GM12872 (cell line): ENCODE measurements around the gene PAPOLB.

ENCODE experiments used
- TF ChIP-seq, protein P1 (sequence below): IDR thresholded peaks from 3 replicates; pipeline ENCODE4 v1.5.1; 2011; ENCODE audit warnings: low read depth, mild to moderate bottlenecking, low read length, moderate library complexity; ENCODE audit not compliant: insufficient read depth

The PAPOLB gene

DNA sequence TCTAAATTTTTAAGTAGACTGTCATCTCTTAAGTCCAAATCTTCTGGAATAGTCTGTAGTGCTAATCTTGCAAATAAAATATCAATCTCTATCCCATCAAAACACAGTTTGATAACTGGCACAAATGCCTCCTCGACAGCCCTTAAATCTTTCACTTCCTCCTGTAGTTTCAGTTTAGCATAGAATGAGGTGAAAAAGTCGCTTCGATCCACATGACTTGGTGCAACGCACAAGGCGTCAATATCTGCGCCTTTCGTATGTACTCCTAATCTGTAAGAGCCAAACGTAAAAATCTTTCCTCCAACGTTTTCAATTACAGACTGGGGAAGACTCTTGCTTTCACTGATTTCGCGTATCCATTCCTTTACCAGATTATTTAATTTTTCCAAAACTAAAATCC is 603 bp downstream of the PAPOLB start:
- TF ChIP-seq, protein P1, sequence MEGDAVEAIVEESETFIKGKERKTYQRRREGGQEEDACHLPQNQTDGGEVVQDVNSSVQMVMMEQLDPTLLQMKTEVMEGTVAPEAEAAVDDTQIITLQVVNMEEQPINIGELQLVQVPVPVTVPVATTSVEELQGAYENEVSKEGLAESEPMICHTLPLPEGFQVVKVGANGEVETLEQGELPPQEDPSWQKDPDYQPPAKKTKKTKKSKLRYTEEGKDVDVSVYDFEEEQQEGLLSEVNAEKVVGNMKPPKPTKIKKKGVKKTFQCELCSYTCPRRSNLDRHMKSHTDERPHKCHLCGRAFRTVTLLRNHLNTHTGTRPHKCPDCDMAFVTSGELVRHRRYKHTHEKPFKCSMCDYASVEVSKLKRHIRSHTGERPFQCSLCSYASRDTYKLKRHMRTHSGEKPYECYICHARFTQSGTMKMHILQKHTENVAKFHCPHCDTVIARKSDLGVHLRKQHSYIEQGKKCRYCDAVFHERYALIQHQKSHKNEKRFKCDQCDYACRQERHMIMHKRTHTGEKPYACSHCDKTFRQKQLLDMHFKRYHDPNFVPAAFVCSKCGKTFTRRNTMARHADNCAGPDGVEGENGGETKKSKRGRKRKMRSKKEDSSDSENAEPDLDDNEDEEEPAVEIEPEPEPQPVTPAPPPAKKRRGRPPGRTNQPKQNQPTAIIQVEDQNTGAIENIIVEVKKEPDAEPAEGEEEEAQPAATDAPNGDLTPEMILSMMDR = no peak

DNA sequence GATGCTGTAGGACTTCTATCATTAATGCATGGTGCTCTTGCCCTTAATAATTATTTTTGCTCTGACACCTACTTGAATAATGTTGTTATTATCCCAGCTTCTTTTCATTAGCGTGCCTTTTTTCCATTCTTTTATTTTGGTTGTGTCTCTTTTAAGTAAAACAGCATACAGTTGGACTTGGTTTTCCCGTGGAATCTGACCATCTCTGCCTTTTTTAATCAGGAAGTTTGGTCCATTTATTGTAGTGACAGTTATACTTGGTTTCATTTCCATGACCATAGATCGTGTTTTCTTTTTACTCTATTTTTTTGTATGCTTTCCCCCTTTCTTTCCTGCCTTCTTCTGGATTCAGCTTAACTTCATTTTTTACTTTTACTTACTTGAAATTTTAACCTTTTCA is 4.6 kb downstream of the PAPOLB start:
- TF ChIP-seq, protein P1 = no peak

DNA sequence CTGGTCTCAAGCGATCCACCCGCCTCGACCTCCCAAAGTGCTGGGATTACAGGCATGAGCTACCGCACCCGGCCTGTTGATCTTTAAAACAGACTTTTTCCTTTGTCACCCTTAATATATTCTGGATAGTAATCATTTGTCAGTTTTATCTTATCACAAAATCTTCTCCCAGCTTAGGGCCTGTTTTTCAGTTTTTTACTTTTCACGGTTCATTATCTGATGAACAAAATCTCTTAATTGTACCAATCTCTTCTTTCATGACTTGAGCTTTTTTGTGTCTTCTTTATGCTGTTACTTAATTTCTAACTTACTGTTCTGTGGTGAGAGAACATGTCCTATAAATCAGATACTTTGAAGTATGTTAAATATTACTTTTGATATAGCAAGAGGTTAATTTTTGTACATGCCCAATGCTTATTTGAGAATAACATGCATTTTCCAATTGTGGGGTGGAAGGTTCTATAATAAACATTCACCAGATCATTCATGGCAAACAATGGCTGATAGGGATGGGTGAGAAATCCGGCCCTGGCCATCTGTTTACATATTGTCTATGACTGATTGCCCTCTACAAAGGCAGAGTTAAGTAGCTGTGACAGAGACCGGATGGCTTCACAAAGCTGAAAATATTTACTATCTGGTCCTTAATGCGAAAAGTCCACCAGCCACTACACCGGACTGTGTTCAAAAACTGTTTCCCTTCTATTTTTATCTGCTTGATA is 5.3 kb downstream of the PAPOLB start:
- TF ChIP-seq, protein P1 = no peak

DNA sequence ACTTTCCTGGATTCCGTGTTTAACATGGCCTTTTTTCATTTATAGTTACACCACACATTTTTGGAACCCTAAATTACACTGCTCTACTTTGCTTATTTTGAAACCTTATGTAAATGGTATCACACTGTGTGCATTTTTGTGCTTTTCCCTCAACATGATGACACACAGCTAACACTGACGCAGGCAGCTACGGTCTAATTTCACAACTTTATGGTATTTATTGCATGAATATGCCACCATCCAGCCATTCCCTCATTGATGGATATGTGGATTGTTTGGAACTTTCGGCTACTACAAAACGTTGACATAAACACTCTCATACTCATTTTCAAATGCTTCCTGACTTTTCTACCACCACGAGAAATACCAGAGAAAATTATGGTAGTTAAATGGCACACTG is 6.9 kb downstream of the PAPOLB start:
- TF ChIP-seq, protein P1 = no peak

DNA sequence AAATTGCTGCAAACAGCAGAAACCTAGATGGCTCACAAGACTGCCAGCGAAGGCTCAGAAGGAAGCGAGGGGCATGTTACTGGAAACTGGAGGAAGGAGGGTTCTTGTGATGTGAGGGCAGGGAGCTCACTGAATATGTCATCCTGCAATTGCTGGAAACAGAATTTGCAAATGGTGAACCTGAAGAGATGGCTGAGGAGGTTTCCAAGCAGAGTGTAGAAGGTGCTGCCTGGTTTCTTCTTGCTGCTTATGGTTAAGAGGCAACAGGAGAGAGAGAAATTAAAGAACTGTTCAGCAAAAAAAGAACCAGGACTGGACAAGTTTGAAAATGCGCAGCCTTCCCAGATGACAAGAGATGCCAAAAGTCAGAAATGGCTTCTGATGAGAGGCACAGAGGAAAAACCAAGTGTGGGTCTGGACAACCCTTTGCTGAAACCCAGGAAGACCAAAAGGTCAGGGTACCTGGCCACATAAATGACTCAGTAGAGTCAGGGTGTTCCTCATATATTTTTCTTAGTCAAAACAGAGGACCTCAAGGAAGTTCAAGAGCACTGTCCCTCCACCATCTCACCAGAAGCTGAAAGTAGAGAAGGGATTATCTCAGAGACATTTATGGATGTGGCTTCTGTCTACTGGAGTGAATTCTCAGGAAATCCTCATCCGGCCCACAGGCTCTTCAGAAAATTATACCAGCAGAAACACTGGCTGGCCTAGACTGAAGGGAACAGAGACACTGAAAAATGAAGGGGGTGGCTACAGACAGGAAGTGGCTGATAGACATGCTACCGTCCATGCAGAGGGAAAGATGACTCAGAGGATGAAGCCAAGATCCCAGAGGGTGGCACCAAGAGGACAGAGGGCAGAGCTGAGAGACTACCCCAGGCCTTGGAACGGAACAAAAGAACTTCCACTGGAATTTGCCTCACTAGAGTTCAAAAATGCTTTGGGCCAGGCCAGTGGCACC is 10.1 kb downstream of the PAPOLB start:
- TF ChIP-seq, protein P1 = no peak

DNA sequence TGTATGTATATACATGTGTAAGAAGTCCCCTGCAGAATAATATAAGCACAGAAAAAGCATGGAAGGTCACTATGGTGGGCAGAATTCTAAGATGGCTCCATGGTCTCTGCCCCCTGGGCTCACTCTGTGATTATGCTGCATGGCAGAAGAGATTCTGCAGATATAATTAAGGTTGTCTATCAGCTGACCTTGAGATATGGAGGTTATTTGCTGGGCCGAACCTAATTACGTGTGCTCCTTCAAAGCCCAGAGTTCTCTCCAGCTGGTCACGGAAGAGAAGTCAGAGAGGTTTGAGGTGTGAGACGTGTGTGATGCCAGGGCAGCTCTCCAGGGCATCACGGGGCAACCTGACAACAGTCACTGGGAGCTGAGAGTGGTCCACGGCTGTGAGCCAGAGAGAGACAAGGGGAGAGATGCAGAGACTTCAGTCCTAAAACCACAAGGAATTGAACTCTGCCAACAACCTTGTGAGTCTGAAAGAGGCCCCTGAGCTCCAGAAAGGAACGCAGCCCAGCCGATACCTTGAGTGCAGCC is 11.5 kb downstream of the PAPOLB start:
- TF ChIP-seq, protein P1 = no peak

DNA sequence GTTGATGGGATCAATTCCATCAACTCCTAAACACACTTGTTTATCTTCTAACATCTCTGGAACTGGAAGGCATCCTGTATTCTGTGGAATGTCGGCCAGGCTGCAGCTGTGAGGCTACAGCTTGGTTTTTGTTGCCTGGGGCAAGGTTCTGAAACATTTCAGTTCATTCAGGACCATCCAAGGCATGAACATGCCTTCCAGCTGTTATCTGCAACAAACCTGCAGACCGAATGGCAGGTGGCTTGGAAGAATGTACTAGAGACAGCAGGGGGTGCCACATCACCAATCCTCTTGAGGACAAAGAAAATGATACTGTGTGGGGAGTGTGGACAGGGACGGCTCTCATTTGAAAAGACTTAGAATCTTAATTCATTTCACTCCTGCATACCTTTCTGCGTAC is 12.4 kb downstream of the PAPOLB start:
- TF ChIP-seq, protein P1 = peak; percentile 42; the same call in 1 of the 3 replicates
